SK-N-SH (cell line): ENCODE measurements around the gene POLG2.

Source experiments
- CTCF ChIP-seq: fragments of 200-600 bp; sonication (generic); IDR thresholded peaks from 2 replicates; pipeline ENCODE4 v1.6.1; 2017; ENCODE audit warnings: antibody characterized with exemption, mild to moderate bottlenecking, moderate library complexity
- IRF3 ChIP-seq: fragments of 150-350 bp; IDR thresholded peaks from 2 replicates; pipeline ENCODE4 v1.6.1; 2016; ENCODE audit warnings: mild to moderate bottlenecking, low read depth, low read length
- MXI1 ChIP-seq: IDR thresholded peaks from 2 replicates; pipeline ENCODE4 v1.6.1; 2012; ENCODE audit warnings: mild to moderate bottlenecking, low read depth, low read length, improper control_type of control experiment
- POLR2AphosphoS5 ChIP-seq: IDR thresholded peaks from 2 replicates; pipeline ENCODE4 v1.6.1; 2012; ENCODE audit warnings: low read depth, low read length

GRCh38 chr17:64498308-64499203 lies 1.7 kb upstream of the POLG2 start:
- TF ChIP-seq MXI1: no peak
- TF ChIP-seq CTCF: no peak
- TF ChIP-seq IRF3: no peak
- peak; percentile 74 for TF ChIP-seq POLR2AphosphoS5
